22Rv1 (cell line): ENCODE data around the gene BOC.

ENCODE experiments used
- H3K27ac ChIP-seq: fragments of 450-650 bp; 2 replicates; pipeline ENCODE4 v1.5.1; 2017
- ZFX ChIP-seq: fragments of 450-650 bp; IDR thresholded peaks from 2 replicates; pipeline ENCODE4 v1.6.1; 2017; ENCODE audit warnings: antibody characterized with exemption, borderline replicate concordance
- TF ChIP-seq, protein P1 (sequence below): fragments of 450-650 bp; IDR thresholded peaks from 2 replicates; pipeline ENCODE4 v1.5.1; 2017; ENCODE audit warnings: mild to moderate bottlenecking

The BOC gene

GRCh38 chr3:113177526-113177925 lies 33.8 kb upstream of the BOC start:
- TF ChIP-seq, protein P1, sequence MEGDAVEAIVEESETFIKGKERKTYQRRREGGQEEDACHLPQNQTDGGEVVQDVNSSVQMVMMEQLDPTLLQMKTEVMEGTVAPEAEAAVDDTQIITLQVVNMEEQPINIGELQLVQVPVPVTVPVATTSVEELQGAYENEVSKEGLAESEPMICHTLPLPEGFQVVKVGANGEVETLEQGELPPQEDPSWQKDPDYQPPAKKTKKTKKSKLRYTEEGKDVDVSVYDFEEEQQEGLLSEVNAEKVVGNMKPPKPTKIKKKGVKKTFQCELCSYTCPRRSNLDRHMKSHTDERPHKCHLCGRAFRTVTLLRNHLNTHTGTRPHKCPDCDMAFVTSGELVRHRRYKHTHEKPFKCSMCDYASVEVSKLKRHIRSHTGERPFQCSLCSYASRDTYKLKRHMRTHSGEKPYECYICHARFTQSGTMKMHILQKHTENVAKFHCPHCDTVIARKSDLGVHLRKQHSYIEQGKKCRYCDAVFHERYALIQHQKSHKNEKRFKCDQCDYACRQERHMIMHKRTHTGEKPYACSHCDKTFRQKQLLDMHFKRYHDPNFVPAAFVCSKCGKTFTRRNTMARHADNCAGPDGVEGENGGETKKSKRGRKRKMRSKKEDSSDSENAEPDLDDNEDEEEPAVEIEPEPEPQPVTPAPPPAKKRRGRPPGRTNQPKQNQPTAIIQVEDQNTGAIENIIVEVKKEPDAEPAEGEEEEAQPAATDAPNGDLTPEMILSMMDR, result no peak
- TF ChIP-seq ZFX, result no peak
- H3K27ac ChIP-seq, result no peak overlapping the region

DNA sequence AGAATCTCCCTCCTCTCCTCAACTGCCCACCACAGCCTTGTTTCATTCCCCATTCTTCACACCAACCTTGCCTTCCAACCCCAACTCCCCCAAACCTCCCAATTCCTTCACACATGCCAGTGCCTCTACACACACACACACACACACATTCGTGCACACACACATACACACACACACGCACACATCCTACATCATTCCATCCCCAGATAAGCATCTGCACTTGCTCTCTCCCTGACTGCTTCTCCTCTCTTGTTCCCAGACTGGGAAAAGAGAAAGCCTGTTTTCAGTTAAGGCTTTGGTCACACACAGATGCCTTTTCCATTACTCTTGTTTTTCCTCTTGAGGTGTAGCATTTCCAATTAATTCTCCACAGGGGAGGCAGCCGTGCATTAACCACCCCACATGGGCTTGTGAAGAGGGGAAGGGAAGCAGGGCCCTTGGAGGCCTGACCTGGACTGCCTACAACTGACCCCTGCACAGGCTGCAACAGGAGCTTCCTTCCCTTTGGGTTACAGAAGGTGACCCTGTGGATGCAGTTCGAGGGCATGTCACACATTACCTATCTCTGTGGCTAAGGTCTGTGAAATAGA lies 32.0 kb upstream of the BOC start:
- H3K27ac ChIP-seq, result no peak overlapping the region
- TF ChIP-seq ZFX, result no peak
- TF ChIP-seq, protein P1, result no peak

- TF ChIP-seq, protein P1, result no peak
- TF ChIP-seq ZFX, result no peak
- H3K27ac ChIP-seq, result no peak overlapping the region
Measured at GRCh38 chr3:113183748-113184661, 27.4 kb upstream of the BOC start.

DNA sequence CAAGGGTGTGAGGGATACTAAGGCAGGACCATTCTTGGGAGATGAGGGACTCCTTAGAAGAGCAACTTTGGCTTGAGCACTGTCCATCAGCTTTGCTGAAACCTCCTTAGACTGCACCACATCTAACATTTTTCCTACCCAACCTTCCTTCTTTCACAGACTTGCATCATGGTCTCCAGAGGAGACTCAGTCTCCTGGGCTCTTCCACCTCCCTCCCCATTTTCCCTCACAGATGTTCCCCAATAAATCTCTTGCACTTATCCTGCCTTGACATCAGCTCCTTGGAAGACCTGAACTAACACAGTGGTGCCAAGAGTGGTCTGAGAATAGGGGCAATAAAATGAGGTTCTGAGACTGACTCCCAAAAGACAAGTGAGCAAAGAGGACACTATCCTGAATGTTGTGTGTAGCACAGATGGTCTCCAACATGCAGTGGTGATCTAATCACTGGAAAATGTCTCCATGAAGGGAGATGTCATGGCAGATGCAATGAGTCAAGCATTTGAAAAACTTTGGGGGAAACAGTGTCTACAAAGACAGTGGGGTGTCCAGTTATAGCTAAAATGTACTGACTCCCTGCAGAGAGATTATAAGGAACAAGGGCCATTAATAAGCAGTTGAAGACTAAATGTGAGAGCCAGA lies 26.0 kb upstream of the BOC start:
- TF ChIP-seq, protein P1, result no peak
- TF ChIP-seq ZFX, result no peak
- no peak overlapping the region for H3K27ac ChIP-seq

DNA sequence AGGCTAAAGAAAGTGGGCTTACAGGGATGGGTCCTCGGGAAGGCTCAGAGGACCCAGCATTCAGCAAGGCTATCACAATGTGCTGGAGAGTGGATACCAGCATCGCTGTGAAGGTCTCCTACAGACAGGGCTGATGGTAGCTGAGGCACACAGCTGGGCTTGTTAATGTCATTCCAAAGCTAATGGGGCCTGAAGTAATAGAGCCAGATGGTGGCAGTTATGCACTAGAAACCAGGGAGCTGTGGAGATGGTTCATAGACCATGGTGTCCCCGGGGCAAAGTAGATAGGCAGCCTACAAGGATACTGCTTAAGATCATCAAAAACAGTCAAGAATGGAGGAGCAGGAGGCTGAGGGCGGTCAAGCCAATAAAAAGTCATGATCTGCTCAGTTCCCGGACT lies 24.8 kb upstream of the BOC start:
- TF ChIP-seq ZFX, result no peak
- TF ChIP-seq, protein P1, result no peak
- H3K27ac ChIP-seq, result no peak overlapping the region

DNA sequence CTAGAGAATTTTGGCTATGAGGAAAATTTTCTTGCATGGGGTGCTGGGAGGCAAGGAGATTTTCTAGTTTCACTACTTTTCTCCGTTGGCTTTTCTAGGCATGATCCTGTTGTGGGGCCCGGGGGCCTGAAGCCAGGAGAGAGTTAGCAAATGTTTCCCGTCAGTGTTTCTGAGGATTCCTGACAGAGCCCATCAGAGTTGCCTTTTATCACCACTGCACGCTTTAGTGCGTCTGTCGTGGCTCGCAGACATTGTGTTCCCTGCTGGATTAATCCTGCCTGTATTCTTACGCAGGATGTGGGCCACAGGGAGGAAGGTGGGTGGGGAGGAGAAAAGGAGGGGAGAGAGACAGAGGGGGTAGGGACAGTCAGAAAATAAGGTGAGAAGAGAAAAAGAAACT lies 18.1 kb upstream of the BOC start:
- H3K27ac ChIP-seq, result no peak overlapping the region
- no peak for TF ChIP-seq ZFX
- TF ChIP-seq, protein P1, result no peak

GRCh38 chr3:113193719-113194118 lies 17.6 kb upstream of the BOC start:
- no peak overlapping the region for H3K27ac ChIP-seq
- no peak for TF ChIP-seq ZFX
- TF ChIP-seq, protein P1, result no peak
